Psoas muscle (tissue), 8 donors: ENCODE measurements around the gene TPO. TPM values are rescaled to one million over a fixed set of nuclear protein-coding genes. Genes with fewer than 3 reads are reported as not detected.

Experiments
- ATAC-seq, 4 donors: fragments of 200-7000 bp; cut with Tn5 transposase; one replicate each; pipeline ENCODE4 v1.9.1; 2020; ENCODE audit warnings: moderate library complexity in 3 of 4, mild to moderate bottlenecking in 2 of 4
- DNase-seq, 2 donors: peaks; one replicate each; pipeline ENCODE4 v3.0.0-alpha.2; 2020
- H3K27ac ChIP-seq: fragments of 200-600 bp; one replicate; pipeline ENCODE4 v1.8.0; 2022
- H3K27me3 ChIP-seq, 3 donors: fragments of 200-600 bp in 1 of 3; one replicate each; pipeline versions ENCODE4 v1.6.1 to v1.8.0; 2013 to 2022; ENCODE audit warnings: low read length in 2 of 3, mild to moderate bottlenecking in 2 of 3, moderate library complexity in 1 of 3; ENCODE audit not compliant: insufficient read depth in 3 of 3
- H3K36me3 ChIP-seq, 2 donors: fragments of 200-600 bp in 1 of 2; one replicate each; pipeline versions ENCODE4 v1.6.1 to v1.8.0; 2013 to 2022; ENCODE audit warnings: low read depth in 1 of 2, mild to moderate bottlenecking in 1 of 2, moderate library complexity in 1 of 2; ENCODE audit not compliant: insufficient read depth in 1 of 2
- H3K4me1 ChIP-seq: fragments of 200-600 bp; one replicate; pipeline ENCODE4 v1.8.0; 2022
- H3K4me3 ChIP-seq: fragments of 200-600 bp; one replicate; pipeline ENCODE4 v1.8.0; 2022; ENCODE audit warnings: mild to moderate bottlenecking
- H3K9me3 ChIP-seq: fragments of 200-600 bp; one replicate; pipeline ENCODE4 v1.8.0; 2022
- WGBS, 3 donors: extraction: QIAGEN DNeasy Blood & Tissue Kit; methylation state at CpG; one replicate each; pipeline versions ENCODE4 v1.1.6 to v1.1.7; 2013; 5-methylcytosine and 5-hydroxymethylcytosine counted together
- intact Hi-C, 2 donors: fragments of 100-400 bp; cut with DNase I; formaldehyde crosslinking; loops; one replicate each; pipeline versions ENCODE4 v1.11.0 to v1.14.2; 2022
- long read RNA-seq, 2 donors: library from polyadenylated mRNA; unstranded; transcript quantifications; one replicate each; pipeline ENCODE4 v2.0.0, GENCODE V29; 2021
- polyA plus RNA-seq, 3 donors: library from polyadenylated mRNA; stranded (reverse); fragments of 200-250 nt; gene quantifications; one replicate each; pipeline ENCODE4 v1.2.3, GENCODE V29; 2013
- total RNA-seq, 4 donors: library from RNA; stranded (reverse); fragmentation: NEBNext Ultra II Directional in 2 of 4; extraction: Animal tissue kit (Norgen Biotek cat#: 25700) in 2 of 4; gene quantifications; one replicate each; pipeline versions ENCODE4 v1.2.1 to v1.2.4, GENCODE V29; 2021 to 2023
- TF ChIP-seq, protein P1 (sequence below): fragments of 200-600 bp; IDR thresholded peaks from one replicate; pipeline ENCODE4 v1.8.0; 2022; ENCODE audit warnings: antibody characterized with exemption
- donor health status: healthy with polysubstance abuse.
- donor health status: DM: no; HTN: no; CAD: no; lungs with moderate emphysema.
- donor health status: Bipolar disorder and iron deficiency.
- donor health status: healthy.
- donor health status: DM: yes; HTN: yes; CAD: no.
- donor health status: DM: no; HTN: no; CAD: no.
- donor health status: DM: no; HTN: no; CAD: no.
- donor health status: DM: yes; HTN: yes; CAD: no.

The TPO gene
- total RNA-seq (1 to 10 TPM; 2.4 to 4.5 (median 3.2) TPM), polyA plus RNA-seq (1 to 10 TPM; 2.1 to 3.8 (median 3.8) TPM)
- long read RNA-seq, donor 1, partial matches to known transcripts = 0 of 1 reads
- long read RNA-seq, donor 1, other reads (novel, unspliced or antisense) = 1 of 1 reads
- long read RNA-seq, donor 2, partial matches to known transcripts = 0 of 1 reads
- long read RNA-seq, donor 2, other reads (novel, unspliced or antisense) = 1 of 1 reads

DNA sequence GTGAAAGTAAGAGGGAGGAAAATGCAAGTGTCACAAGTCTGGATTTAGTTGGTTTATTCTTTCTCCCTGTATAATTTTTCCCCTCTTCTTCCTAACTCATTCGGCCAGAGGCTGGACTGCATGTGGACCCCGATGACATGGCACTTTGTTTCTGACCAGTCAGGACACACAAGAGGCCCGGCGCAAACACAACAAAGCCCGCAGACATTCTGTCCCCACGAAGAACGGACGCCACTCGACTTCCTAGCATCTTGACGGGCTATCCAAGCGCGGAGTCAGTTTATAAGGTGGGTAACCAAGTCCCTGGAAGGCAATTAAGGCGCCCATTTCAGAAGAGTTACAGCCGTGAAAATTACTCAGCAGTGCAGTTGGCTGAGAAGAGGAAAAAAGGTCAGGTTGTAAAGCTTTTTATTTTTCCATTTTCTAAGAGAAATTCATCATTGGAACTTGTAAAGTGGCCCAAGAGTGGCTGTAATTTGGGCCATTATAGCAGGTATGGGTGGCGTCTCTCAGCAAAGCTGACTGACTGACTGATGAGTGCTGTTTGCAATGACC is at the start of gene TPO:
TSS of gene TPO (plus strand) at position 308 of the 555 bp plus-strand sequence. CDS start 946 bp downstream, outside the sequence.
- intact Hi-C loops = no loop called here

DNA sequence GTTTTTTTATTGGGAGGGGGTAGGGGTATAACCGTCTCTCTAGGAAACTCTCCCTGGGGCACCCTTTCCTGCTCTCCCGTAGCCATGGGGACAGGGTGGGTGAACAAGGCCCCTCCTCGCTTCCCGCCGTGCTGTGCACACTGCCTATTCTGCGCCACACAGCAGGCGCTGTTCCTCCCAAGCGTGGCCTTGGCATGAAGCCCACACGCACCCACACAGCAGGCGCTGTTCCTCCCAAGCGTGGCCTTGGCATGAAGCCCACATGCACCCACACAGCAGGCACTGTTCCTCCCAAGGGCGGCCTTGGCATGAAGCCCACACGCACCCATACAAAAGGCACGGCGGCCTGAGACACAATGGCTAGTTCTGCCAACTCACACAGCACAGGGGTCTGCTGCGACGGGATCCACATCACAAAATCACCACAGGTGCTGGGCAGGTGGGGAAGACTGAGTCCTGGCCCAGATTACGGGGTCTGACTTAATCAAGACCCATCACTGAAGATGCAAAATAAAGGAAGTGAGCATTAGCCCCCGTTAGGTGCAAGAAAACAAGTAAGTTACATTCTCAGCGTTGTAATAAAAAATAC is 46.6 kb upstream of the TPO start:
- intact Hi-C loops = no loop called here
- peaks cover 0 to 2% (median 0%) of the 10 kb centered on the region in 3 donors for H3K27me3 ChIP-seq
- ATAC-seq = no peak
- H3K4me3 ChIP-seq = no peak overlapping the region
- no peak overlapping the region for H3K27ac ChIP-seq
- no peaks in the 10 kb centered on the region for H3K9me3 ChIP-seq
- no peaks in the 10 kb centered on the region for H3K4me1 ChIP-seq
- TF ChIP-seq, protein P1, sequence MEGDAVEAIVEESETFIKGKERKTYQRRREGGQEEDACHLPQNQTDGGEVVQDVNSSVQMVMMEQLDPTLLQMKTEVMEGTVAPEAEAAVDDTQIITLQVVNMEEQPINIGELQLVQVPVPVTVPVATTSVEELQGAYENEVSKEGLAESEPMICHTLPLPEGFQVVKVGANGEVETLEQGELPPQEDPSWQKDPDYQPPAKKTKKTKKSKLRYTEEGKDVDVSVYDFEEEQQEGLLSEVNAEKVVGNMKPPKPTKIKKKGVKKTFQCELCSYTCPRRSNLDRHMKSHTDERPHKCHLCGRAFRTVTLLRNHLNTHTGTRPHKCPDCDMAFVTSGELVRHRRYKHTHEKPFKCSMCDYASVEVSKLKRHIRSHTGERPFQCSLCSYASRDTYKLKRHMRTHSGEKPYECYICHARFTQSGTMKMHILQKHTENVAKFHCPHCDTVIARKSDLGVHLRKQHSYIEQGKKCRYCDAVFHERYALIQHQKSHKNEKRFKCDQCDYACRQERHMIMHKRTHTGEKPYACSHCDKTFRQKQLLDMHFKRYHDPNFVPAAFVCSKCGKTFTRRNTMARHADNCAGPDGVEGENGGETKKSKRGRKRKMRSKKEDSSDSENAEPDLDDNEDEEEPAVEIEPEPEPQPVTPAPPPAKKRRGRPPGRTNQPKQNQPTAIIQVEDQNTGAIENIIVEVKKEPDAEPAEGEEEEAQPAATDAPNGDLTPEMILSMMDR = no peak
- 70 to 76% (median 74%) methylated on average over 20 of the region's 20 CpGs for WGBS, 3 donors
- DNase-seq = peak; percentile 52 to 63
- no peaks in the 10 kb centered on the region for H3K36me3 ChIP-seq

More for the DNA sequence above, at the start of gene TPO:
- DNase-seq = no peak
- no peak for ATAC-seq
- TF ChIP-seq, protein P1 = no peak
- no peak within 1 kb of the TSS for H3K27ac ChIP-seq
- H3K4me3 ChIP-seq = no peak within 1 kb of the TSS
- H3K4me1 ChIP-seq = no peaks in the 10 kb centered on the region
- no peaks in the 10 kb centered on the region for H3K27me3 ChIP-seq
- WGBS, 3 donors = 65 to 69% (median 68%) methylated on average over 15 of the region's 15 CpGs
- H3K9me3 ChIP-seq = no peaks in the 10 kb centered on the region
- H3K36me3 ChIP-seq = no peaks in the 10 kb centered on the region

DNA sequence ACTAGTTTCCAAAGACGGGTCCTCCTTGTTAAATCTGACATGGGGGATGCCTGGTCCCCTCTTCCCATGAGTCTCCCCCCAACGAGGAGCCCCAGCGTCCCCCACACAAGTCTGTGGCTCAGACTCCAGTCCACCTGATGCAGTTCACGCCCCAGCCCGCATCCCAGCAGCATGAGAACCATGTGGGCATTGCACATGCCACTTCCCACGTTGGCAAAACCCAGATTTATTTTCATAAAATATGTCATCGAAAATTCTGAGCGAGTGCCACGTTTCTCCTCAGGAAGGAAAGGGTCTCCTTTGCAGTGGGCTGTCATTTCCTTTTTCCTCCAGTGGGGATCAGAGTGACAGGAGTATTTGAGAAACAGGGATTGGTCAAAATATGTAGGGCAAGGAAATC is 45.7 kb upstream of the TPO start:
- intact Hi-C loops = no loop called here

DNA sequence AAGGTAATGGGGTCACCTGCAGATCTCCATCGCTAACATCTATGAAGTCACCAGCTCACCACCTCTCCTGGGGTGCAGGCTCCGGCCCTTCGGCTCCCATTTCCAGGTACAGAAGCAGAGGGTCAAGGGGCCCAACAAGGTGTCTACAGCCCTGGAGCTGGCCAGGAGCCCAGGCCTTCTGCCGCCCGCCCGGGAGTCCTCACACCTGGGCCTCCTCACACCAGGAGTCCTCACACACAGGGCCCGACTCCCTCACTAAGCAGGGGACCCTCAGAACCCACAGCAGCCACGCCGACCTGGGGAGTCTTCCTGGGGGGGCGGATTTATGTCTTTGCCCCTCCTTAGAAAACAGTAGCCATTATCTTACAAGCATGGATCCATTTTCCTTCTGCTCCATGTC is 43.4 kb upstream of the TPO start:
- Histone ChIP-seq H3K9me3 (no peaks in the 10 kb centered on the region), H3K4me1 (no peaks in the 10 kb centered on the region), H3K36me3 (no peaks in the 10 kb centered on the region), H3K27me3 (peaks cover 0 to 3% (median 0%) of the 10 kb centered on the region in 3 donors), H3K4me3 (no peak overlapping the region), H3K27ac (no peak overlapping the region)
- WGBS, 3 donors = 83 to 88% (median 84%) methylated on average over 10 of the region's 10 CpGs
- ATAC-seq (no peak), DNase-seq (no peak)
- TF ChIP-seq, protein P1 = no peak
- intact Hi-C loops = loop anchor here in 1 of 2 donors (10.0 kb wide), 1 partner anchor 125 kb away; no protein-coding TSS in a partner anchor

More for the DNA sequence above, 45.7 kb upstream of the TPO start:
- TF ChIP-seq, protein P1 = no peak
- Histone ChIP-seq H3K36me3 (no peaks in the 10 kb centered on the region), H3K4me3 (no peak overlapping the region), H3K27me3 (peaks cover 0 to 3% (median 0%) of the 10 kb centered on the region in 3 donors), H3K9me3 (no peaks in the 10 kb centered on the region), H3K4me1 (no peaks in the 10 kb centered on the region), H3K27ac (no peak overlapping the region)
- ATAC-seq (no peak), DNase-seq (no peak)
- 62 to 71% (median 66%) methylated on average over 9 of the region's 9 CpGs for WGBS, 3 donors
